Measurements from ENCODE around the gene SETDB1.

GRCh38 chr1:150925080-150925479, 1.1 kb upstream of the SETDB1 start:
- TF ChIP-seq CTBP1 (IDR thresholded peaks at IDR 0.05; ENCODE audit: borderline replicate concordance) (no peak), FOXM1 (IDR thresholded peaks at IDR 0.05; ENCODE audit: borderline replicate concordance) (no peak), SUZ12 (IDR thresholded peaks at IDR 0.05) (no peak), BHLHE40 (IDR thresholded peaks at IDR 0.05; ENCODE audit: borderline replicate concordance) (no peak), SP1 (IDR thresholded peaks at IDR 0.05) (no peak), L3MBTL2 (conservative IDR thresholded peaks at IDR 0.05) (no peak), ELF4 (IDR thresholded peaks at IDR 0.05) (no peak), HDGF (IDR thresholded peaks at IDR 0.05; ENCODE audit: borderline replicate concordance) (no peak), FOXA1 (IDR thresholded peaks at IDR 0.05) (no peak), ZNF384 (IDR thresholded peaks at IDR 0.05) (no peak)

All from HEK293T (cell line).